ENCODE data around the gene ARPC5.

Gene ARPC5

DNA sequence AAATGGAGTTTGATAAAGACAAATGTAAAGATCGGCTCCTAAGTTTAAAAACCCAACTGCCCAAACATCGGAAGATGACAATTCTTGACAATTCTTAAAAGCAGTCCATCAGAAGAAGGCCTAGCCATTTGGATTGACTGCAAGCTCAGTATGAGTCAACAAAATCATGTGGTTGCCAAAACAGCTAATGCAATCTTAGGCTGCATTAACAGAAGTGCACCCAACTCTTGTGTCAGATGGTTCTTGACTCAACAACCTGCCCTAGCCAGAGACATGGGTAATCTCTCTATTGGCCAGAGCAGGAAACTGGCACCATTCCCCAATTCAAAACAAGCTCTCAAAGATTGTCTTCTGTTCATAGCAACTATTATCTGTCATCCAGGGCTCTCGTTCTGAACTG is 35.4 kb downstream of the ARPC5 start:
- TF ChIP-seq, protein P1, sequence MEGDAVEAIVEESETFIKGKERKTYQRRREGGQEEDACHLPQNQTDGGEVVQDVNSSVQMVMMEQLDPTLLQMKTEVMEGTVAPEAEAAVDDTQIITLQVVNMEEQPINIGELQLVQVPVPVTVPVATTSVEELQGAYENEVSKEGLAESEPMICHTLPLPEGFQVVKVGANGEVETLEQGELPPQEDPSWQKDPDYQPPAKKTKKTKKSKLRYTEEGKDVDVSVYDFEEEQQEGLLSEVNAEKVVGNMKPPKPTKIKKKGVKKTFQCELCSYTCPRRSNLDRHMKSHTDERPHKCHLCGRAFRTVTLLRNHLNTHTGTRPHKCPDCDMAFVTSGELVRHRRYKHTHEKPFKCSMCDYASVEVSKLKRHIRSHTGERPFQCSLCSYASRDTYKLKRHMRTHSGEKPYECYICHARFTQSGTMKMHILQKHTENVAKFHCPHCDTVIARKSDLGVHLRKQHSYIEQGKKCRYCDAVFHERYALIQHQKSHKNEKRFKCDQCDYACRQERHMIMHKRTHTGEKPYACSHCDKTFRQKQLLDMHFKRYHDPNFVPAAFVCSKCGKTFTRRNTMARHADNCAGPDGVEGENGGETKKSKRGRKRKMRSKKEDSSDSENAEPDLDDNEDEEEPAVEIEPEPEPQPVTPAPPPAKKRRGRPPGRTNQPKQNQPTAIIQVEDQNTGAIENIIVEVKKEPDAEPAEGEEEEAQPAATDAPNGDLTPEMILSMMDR (IDR thresholded peaks at IDR 0.05; ENCODE audit: insufficient read depth, low read length, poor library complexity, severe bottlenecking) = no peak
- DNase-seq (ENCODE audit: extremely low read depth, insufficient read length) = no peak
- Histone ChIP-seq H3K27me3 (replicated peaks; ENCODE audit: control insufficient read depth, insufficient read depth, low read length) (no peaks in the 10 kb centered on the region), H3K36me3 (ENCODE audit: control insufficient read depth, insufficient read depth, low read length) (no peaks in the 10 kb centered on the region), H3K4me3 (replicated peaks; ENCODE audit: low read depth, low read length) (no peak overlapping the region)

- H3K36me3 ChIP-seq (ENCODE audit: control insufficient read depth, insufficient read depth, low read length) = no peaks in the 10 kb centered on the region
- no peak for DNase-seq (ENCODE audit: extremely low read depth, insufficient read length)
- TF ChIP-seq, protein P1 (IDR thresholded peaks at IDR 0.05; ENCODE audit: insufficient read depth, low read length, poor library complexity, severe bottlenecking) = no peak
- no peaks in the 10 kb centered on the region for H3K27me3 ChIP-seq (replicated peaks; ENCODE audit: control insufficient read depth, insufficient read depth, low read length)
- no peak overlapping the region for H3K4me3 ChIP-seq (replicated peaks; ENCODE audit: low read depth, low read length)
Observed at GRCh38 chr1:183598386-183598785, 37.2 kb downstream of the ARPC5 start.

DNA sequence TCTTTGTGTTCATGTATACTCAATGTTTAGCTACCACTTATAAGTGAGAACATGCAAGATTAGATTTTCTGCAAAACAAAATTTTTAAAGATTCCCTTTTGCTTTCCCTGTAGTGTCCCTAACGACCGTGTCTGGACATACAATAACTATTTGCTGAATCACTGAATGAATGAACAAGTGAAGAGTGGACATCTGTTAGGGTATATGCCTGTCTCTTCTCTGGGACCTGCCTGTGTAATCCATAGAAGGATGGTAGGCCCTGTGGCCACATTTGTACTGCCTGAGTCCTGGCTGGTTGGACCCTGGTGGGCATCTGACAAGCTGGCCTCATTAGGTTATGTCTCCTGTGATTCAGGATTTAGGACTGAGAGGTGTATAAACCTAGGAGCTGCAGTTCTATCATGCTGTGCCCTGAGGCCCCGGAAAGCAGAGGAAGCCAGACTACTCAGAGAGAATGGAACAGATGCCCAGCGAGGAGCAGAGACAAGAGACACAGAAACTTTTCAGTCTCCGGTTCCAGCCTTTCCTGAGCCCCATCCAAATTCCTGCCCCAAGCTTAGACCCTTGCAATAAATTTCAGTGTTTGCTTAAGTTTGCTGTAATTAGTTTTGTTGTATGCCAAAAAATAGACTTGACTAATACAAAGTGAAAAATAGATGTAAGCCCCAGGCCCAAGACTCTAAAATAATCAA is 37.8 kb downstream of the ARPC5 start:
- Histone ChIP-seq H3K4me3 (replicated peaks; ENCODE audit: low read depth, low read length) (no peak overlapping the region), H3K27me3 (replicated peaks; ENCODE audit: control insufficient read depth, insufficient read depth, low read length) (no peaks in the 10 kb centered on the region), H3K36me3 (ENCODE audit: control insufficient read depth, insufficient read depth, low read length) (no peaks in the 10 kb centered on the region)
- no peak for DNase-seq (ENCODE audit: extremely low read depth, insufficient read length)
- TF ChIP-seq, protein P1 (IDR thresholded peaks at IDR 0.05; ENCODE audit: insufficient read depth, low read length, poor library complexity, severe bottlenecking) = no peak

DNA sequence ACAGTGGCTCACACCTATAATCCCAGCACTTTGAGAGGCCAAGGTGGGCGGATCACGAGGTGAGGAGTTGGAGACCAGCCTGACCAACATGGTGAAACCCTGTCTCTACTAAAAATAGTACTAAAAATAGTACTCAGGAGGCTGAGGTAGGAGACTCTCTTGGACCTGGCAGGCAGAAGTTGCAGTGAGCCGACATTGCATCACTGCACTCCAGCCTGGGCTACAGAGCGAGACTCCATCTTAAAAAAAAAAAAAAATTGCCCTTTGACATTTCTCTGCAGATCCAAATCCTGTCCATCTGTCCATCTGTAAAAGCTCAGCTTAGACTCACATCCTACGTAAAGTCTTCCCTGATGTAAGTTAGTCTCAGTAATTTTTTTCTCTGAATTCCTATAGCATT is 39.1 kb downstream of the ARPC5 start:
- no peak overlapping the region for H3K4me3 ChIP-seq (replicated peaks; ENCODE audit: low read depth, low read length)
- no peak for DNase-seq (ENCODE audit: extremely low read depth, insufficient read length)
- TF ChIP-seq, protein P1 (IDR thresholded peaks at IDR 0.05; ENCODE audit: insufficient read depth, low read length, poor library complexity, severe bottlenecking) = no peak
- no peaks in the 10 kb centered on the region for H3K27me3 ChIP-seq (replicated peaks; ENCODE audit: control insufficient read depth, insufficient read depth, low read length)
- no peaks in the 10 kb centered on the region for H3K36me3 ChIP-seq (ENCODE audit: control insufficient read depth, insufficient read depth, low read length)

DNA sequence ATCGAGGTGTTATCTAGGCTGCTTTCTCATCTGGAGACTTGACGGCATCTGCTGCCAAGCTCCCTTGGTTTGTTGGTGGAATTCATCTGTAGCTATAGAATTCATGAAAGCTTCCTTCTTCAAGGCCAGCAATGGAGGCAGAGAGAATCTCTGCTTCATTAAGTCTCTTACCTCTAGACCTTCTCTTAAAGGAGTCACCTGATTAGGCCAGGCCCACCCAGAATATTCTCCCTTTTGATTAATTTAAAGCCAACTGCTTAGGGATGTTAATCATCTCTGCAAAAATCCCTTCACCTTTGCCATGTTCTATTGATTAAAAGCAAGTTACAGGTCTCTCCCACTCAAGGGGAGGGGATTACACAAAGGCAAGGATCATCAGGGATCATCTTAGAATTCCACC is 40.0 kb downstream of the ARPC5 start:
- Histone ChIP-seq H3K27me3 (replicated peaks; ENCODE audit: control insufficient read depth, insufficient read depth, low read length) (no peaks in the 10 kb centered on the region), H3K36me3 (ENCODE audit: control insufficient read depth, insufficient read depth, low read length) (no peaks in the 10 kb centered on the region), H3K4me3 (replicated peaks; ENCODE audit: low read depth, low read length) (no peak overlapping the region)
- DNase-seq (ENCODE audit: extremely low read depth, insufficient read length) = no peak
- TF ChIP-seq, protein P1 (IDR thresholded peaks at IDR 0.05; ENCODE audit: insufficient read depth, low read length, poor library complexity, severe bottlenecking) = no peak

DNA sequence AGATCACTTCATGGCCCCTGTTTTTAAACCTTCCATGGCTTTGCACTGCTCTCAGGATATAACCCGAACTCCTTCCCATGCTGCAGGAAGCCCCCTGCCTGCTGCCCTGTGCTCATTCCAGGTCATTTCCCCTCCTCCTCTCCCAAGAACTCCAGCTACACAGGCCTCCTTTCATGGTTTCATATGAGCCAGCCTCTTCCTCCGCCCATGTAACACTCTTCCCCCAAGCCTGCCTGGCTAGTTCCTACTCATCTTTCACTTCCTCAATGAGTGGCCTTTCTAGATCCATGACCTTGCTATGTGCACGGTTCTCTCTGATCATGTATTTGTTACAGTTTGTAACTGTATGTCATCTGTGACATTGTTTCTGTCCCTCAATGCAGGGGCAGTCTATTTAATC is 42.2 kb downstream of the ARPC5 start:
- no peaks in the 10 kb centered on the region for H3K27me3 ChIP-seq (replicated peaks; ENCODE audit: control insufficient read depth, insufficient read depth, low read length)
- H3K36me3 ChIP-seq (ENCODE audit: control insufficient read depth, insufficient read depth, low read length) = no peaks in the 10 kb centered on the region
- DNase-seq (ENCODE audit: extremely low read depth, insufficient read length) = peak; percentile 63
- TF ChIP-seq, protein P1 (IDR thresholded peaks at IDR 0.05; ENCODE audit: insufficient read depth, low read length, poor library complexity, severe bottlenecking) = no peak
- H3K4me3 ChIP-seq (replicated peaks; ENCODE audit: low read depth, low read length) = no peak overlapping the region
